WERI-Rb-1 (cell line): ENCODE results near the gene ZNF280B.

Source experiments
- DNase-seq: peaks from one replicate; pipeline ENCODE4 v3.0.0-alpha.2; 2020
- H3K27ac ChIP-seq: fragments of 250-450 bp; sonication (Bioruptor Pico); 2 replicates; pipeline ENCODE4 v1.5.1; 2020; ENCODE audit warnings: mild to moderate bottlenecking, moderate library complexity
- H3K27me3 ChIP-seq: fragments of 250-450 bp; sonication (Bioruptor Pico); 2 replicates; pipeline ENCODE4 v1.5.1; 2021; ENCODE audit warnings: mild to moderate bottlenecking, low read depth, moderate library complexity; ENCODE audit not compliant: insufficient read depth, severe bottlenecking
- H3K36me3 ChIP-seq: fragments of 250-450 bp; sonication (Bioruptor Pico); 2 replicates; pipeline ENCODE4 v1.5.1; 2020; ENCODE audit warnings: mild to moderate bottlenecking, moderate library complexity
- H3K4me3 ChIP-seq: 2 replicates; pipeline ENCODE4 v1.5.1; 2011; ENCODE audit warnings: low read depth, mild to moderate bottlenecking, control low read depth, low read length
- H3K9me3 ChIP-seq: fragments of 250-450 bp; sonication (Bioruptor Pico); 2 replicates; pipeline ENCODE4 v1.5.1; 2021; ENCODE audit warnings: mild to moderate bottlenecking, moderate library complexity; ENCODE audit not compliant: severe bottlenecking
- CTCF ChIP-seq: IDR thresholded peaks from 2 replicates; pipeline ENCODE4 v1.5.1; 2011; ENCODE audit warnings: low read depth, mild to moderate bottlenecking, control low read depth, inconsistent platforms, low read length

Gene ZNF280B

GRCh38 chr22:22526125-22526912 is 17.8 kb upstream of the ZNF280B start:
- no peaks in the 10 kb centered on the region for H3K27me3 ChIP-seq
- no peaks in the 10 kb centered on the region for H3K9me3 ChIP-seq
- no peak overlapping the region for H3K27ac ChIP-seq

DNA sequence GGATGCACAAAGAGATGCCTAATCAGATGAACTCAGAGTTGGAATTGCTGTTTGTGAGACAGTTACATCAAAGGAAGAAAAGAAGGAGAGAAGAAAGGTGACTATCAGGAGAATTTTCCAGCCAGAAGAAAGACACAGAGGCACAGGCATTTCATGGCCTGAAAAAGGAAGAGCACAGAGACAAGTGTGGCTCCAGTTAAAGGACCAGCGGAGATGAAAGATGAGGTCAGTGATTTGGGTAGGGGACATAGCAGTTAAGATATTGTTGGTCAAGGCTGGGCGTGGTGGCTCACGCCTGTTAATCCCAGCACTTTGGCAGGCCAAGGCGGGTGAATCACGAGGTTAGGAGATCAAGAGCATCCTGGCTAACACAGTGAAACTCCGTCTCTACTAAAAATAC is 15.0 kb upstream of the ZNF280B start:
- H3K27ac ChIP-seq = no peak overlapping the region
- no peaks in the 10 kb centered on the region for H3K27me3 ChIP-seq
- no peaks in the 10 kb centered on the region for H3K9me3 ChIP-seq
- no peak for TF ChIP-seq CTCF
- no peak overlapping the region for H3K4me3 ChIP-seq
- H3K36me3 ChIP-seq = no peaks in the 10 kb centered on the region
- DNase-seq = no peak

More at GRCh38 chr22:22526125-22526912, 17.8 kb upstream of the ZNF280B start:
- H3K36me3 ChIP-seq = no peaks in the 10 kb centered on the region
- no peak overlapping the region for H3K4me3 ChIP-seq
- no peak for TF ChIP-seq CTCF
- DNase-seq = no peak

DNA sequence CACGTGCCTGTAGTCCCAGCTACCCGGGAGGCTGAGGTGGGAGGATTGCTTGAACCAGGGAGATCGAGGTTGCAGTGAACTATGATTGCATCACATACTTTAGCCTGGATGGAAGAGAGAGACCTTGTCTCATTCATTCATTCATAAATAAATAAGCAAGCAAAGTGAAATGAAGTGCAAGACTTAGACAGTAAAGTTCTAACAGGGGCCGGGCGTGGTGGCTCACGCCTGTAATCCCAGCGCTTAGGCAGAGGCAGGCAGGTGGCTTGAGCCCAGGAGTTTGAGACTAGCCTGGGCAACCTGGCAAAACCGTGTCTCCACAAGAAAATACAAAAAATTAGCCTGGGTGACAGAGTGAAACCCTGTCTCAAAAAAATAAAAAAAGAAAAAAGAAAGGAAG is 13.1 kb upstream of the ZNF280B start:
- Histone ChIP-seq H3K27ac (no peak overlapping the region), H3K4me3 (no peak overlapping the region), H3K36me3 (no peaks in the 10 kb centered on the region), H3K9me3 (no peaks in the 10 kb centered on the region), H3K27me3 (no peaks in the 10 kb centered on the region)
- no peak for TF ChIP-seq CTCF
- DNase-seq = no peak

DNA sequence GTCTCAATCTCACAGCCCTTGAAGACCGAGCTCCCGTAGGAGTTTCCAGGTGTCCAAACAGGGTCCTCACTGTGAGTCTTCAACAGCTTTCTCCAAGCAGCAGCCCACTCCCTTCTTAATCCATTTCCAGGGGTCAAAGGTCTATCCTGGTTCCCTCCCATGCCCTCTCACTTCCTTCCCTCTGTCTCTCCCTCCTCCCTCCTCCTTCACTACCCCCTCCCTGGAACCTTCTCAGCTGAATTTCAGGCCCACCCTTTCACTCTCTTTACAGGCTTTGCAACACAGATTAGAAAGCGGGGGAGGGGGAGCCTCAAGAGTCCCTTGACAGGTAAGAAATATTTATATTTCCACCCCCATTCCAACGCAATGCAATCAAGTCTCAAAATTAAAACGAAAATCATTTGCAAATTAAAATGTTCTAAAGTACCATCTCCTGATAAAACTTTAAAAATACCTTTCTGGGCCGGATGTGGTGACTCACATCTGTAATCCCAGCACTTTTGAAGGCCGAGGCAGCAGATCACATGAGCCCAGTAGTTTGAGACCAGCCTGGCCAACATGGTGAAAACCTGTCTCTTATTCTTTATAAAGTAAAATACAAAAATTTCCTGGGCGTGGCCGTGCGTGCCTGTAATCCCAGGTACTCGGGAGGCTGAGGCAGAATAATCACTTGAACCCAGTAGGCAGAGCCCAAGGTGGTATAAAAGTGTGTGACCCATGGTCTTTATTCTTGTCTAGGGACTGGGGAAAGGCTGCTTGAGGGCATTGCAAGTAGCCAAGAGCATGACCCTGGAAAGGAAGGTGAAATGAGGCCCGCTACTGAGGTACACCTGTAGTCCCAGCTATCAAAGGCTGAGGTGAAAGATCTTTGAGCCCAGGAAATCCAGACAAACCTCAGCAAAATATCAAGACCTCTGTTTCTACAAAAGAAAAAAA is 12.4 kb upstream of the ZNF280B start:
- Histone ChIP-seq H3K27ac (no peak overlapping the region), H3K4me3 (no peak overlapping the region), H3K27me3 (no peaks in the 10 kb centered on the region), H3K9me3 (no peaks in the 10 kb centered on the region), H3K36me3 (no peaks in the 10 kb centered on the region)
- DNase-seq = no peak
- TF ChIP-seq CTCF = no peak

DNA sequence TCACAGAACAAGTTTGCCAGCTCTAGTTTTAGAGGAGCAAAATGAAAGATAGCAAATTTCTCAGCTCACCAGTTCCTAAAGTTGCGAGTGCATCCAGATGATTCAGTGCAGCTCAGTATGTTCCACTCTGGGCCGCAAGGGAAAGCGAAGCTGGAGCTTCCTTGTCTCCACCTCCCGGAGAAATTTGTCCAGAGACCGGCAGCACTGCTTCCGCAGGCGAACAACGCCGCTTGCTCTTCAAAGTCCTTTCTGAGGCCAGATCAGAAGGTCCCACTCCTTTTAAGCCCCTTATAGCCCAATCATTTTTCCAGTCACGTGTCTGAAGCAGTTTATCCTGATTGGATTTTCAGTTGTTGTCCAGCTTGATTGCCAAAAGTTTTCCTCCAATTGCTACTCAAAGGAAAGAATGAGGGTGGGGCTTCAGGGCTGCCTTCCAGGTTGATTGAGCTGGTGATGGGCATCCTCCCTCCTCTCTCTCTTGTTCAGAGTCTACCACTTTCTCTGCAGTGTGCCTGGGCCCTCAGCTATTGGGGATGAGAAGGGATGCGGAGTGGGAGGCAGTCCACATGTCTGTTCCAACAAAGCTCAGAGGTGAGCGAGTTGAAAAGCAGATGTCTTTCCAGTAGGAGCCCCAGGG is 11.6 kb upstream of the ZNF280B start, which contains the start of gene ZNF280A:
Gene ZNF280A (minus strand): TSS at position 251 of the 637 bp plus-strand sequence. CDS start 4,640 bp downstream, outside the sequence.
- no peaks in the 10 kb centered on the region for H3K36me3 ChIP-seq
- no peak for TF ChIP-seq CTCF
- H3K27ac ChIP-seq = no peak within 1 kb of the TSS
- no peak for DNase-seq
- H3K9me3 ChIP-seq = no peaks in the 10 kb centered on the region
- H3K4me3 ChIP-seq = no peak within 1 kb of the TSS
- H3K27me3 ChIP-seq = no peaks in the 10 kb centered on the region
